Measurements from ENCODE around the gene AIF1L.

GRCh38 chr9:131119600-131119999 lies 23.3 kb downstream of the AIF1L start:
- TF ChIP-seq EZH2 (IDR thresholded peaks at IDR 0.05; ENCODE audit: borderline replicate concordance, low read depth, low read length, poor library complexity, severe bottlenecking) (no peak), CTCF (conservative IDR thresholded peaks at IDR 0.05; ENCODE audit: low read depth, low read length) (no peak)

Data from A673 (cell line).